Common myeloid progenitor, CD34-positive (primary cell): ENCODE data around the gene TMCC3. TPM values are rescaled to one million over a fixed set of nuclear protein-coding genes. Genes with fewer than 3 reads are reported as not detected.
"Not testable (repeated sequence)": the region's sequence is repeated elsewhere in the genome, so short reads cannot be mapped to it uniquely, and the experiment has no call there.

Experiments used
- CTCF ChIA-PET: fragments of 350-600 bp; sonication (Branson Sonifier 250); formaldehyde crosslinking; loops from one replicate; lab custom pipeline; 2021; ENCODE audit warnings: antibody characterized with exemption; lab: Charles Lee
- POLR2A ChIA-PET: fragments of 350-600 bp; sonication (Branson Sonifier 250); formaldehyde crosslinking; loops from one replicate; lab custom pipeline; 2021; ENCODE audit warnings: antibody characterized with exemption; lab: Charles Lee
- DNase-seq, 3 donors: peaks; one replicate each; pipeline versions ENCODE4 v3.0.0 to v3.0.0-alpha.2; 2013
- H3K27ac ChIP-seq, 2 experiments: 1 replicate in 1 of 2; 2 replicates in 1 of 2; pipeline ENCODE4 v1.7.0; 2013; ENCODE audit warnings: inconsistent platforms in 2 of 2, low read length in 2 of 2, mild to moderate bottlenecking in 2 of 2, low read depth in 1 of 2, moderate library complexity in 1 of 2; ENCODE audit not compliant: severe bottlenecking in 2 of 2, insufficient read depth in 1 of 2, poor library complexity in 1 of 2
- H3K27me3 ChIP-seq, 5 experiments: replicated peaks in 2 of 5; 1 replicate in 3 of 5; 2 replicates in 2 of 5; pipeline versions ENCODE4 v1.6.1 to v1.7.0; 2013; ENCODE audit warnings: low read length in 4 of 5, mild to moderate bottlenecking in 2 of 5, moderate library complexity in 2 of 5, inconsistent platforms in 1 of 5; ENCODE audit not compliant: insufficient read depth in 5 of 5, control insufficient read depth in 4 of 5
- H3K36me3 ChIP-seq, 4 experiments: 1 replicate in 2 of 4; 2 replicates in 2 of 4; pipeline versions ENCODE4 v1.6.1 to v1.7.0; 2013; ENCODE audit warnings: low read length in 3 of 4, control low read depth in 1 of 4, mild to moderate bottlenecking in 1 of 4; ENCODE audit not compliant: control insufficient read depth in 4 of 4, insufficient read depth in 4 of 4
- H3K4me1 ChIP-seq, 4 experiments: 1 replicate in 3 of 4; 2 replicates in 1 of 4; pipeline versions ENCODE4 v1.6.1 to v1.7.1; 2013; ENCODE audit warnings: low read length in 3 of 4, mild to moderate bottlenecking in 3 of 4, control low read depth in 1 of 4, inconsistent platforms in 1 of 4, moderate library complexity in 1 of 4; ENCODE audit not compliant: control insufficient read depth in 4 of 4, insufficient read depth in 4 of 4; ENCODE audit errors: control extremely low read depth in 1 of 4
- H3K4me3 ChIP-seq, 7 experiments: 1 replicate in 4 of 7; 2 replicates in 3 of 7; pipeline versions ENCODE4 v1.5.1 to v1.7.0; 2013; ENCODE audit warnings: mild to moderate bottlenecking in 7 of 7, low read length in 6 of 7, moderate library complexity in 6 of 7, inconsistent platforms in 2 of 7, low read depth in 2 of 7, control low read depth in 1 of 7; ENCODE audit not compliant: insufficient read depth in 4 of 7, control insufficient read depth in 1 of 7; ENCODE audit errors: extremely low read depth in 1 of 7
- H3K9me3 ChIP-seq, 5 experiments: 1 replicate in 4 of 5; 2 replicates in 1 of 5; pipeline versions ENCODE4 v1.6.1 to v1.7.1; 2013; ENCODE audit warnings: low read length in 4 of 5, mild to moderate bottlenecking in 2 of 5, inconsistent platforms in 1 of 5, low read depth in 1 of 5, moderate library complexity in 1 of 5; ENCODE audit not compliant: control insufficient read depth in 4 of 5, insufficient read depth in 2 of 5; ENCODE audit errors: control extremely low read depth in 1 of 5
- WGBS: methylation state at CpG from one replicate; pipeline ENCODE4 v1.1.5; 2013; ENCODE audit not compliant: insufficient coverage; 5-methylcytosine and 5-hydroxymethylcytosine counted together
- polyA plus RNA-seq: library from polyadenylated mRNA; unstranded; fragments of 120-200 nt; gene quantifications from one replicate; pipeline ENCODE4 v1.2.1, GENCODE V29; 2013

The TMCC3 gene, protein sequence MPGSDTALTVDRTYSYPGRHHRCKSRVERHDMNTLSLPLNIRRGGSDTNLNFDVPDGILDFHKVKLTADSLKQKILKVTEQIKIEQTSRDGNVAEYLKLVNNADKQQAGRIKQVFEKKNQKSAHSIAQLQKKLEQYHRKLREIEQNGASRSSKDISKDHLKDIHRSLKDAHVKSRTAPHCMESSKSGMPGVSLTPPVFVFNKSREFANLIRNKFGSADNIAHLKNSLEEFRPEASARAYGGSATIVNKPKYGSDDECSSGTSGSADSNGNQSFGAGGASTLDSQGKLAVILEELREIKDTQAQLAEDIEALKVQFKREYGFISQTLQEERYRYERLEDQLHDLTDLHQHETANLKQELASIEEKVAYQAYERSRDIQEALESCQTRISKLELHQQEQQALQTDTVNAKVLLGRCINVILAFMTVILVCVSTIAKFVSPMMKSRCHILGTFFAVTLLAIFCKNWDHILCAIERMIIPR
- polyA plus RNA-seq, result 0.17 TPM

- Histone ChIP-seq H3K27ac (no peak within 1 kb of the TSS), H3K4me1 (peaks cover 0 to 11% (median 9%) of the 10 kb centered on the region in 4 experiments), H3K27me3 (peaks cover 0 to 28% (median 6%) of the 10 kb centered on the region in 5 experiments), H3K4me3 (peak within 1 kb of the TSS; percentile 47 to 73 (median 68)), H3K36me3 (no peaks in the 10 kb centered on the region), H3K9me3 (no peaks in the 10 kb centered on the region)
- DNase-seq, result peak; percentile 31 to 59 (median 51)
- CTCF ChIA-PET, result interaction anchor here (0.7 to 1.4 kb wide), 6 partner anchors 13 to 112 kb away, joined by 3 to 5 read pairs (median 3); no protein-coding TSS in a partner anchor
- POLR2A ChIA-PET, result no interaction called here
- 0% methylated on average over 25 of the region's 82 CpGs for WGBS
Measured at GRCh38 chr12:94650143-94651056, at the start of gene TMCC3. TMCC3 (minus strand) TSS chr12:94650557; CDS start chr12:94650430, 127 bp downstream.

GRCh38 chr12:94699801-94700200 lies 49.4 kb upstream of the TMCC3 start:
- Histone ChIP-seq H3K4me3 (no peak overlapping the region), H3K9me3 (peaks cover 0 to 7% (median 0%) of the 10 kb centered on the region in 5 experiments), H3K27ac (no peak overlapping the region), H3K27me3 (no peaks in the 10 kb centered on the region), H3K36me3 (no peaks in the 10 kb centered on the region), H3K4me1 (peaks cover 0 to 11% (median 0%) of the 10 kb centered on the region in 4 experiments)
- 13% methylated on average over 1 of the region's 1 CpG for WGBS
- DNase-seq, result peak; percentile 43 to 81 (median 51)
- ChIA-PET POLR2A (interaction anchor here (0.6 kb wide), 1 partner anchor 81 kb away, joined by 3 read pairs; no protein-coding TSS in a partner anchor), CTCF (interaction anchor here (0.8 to 1.2 kb wide), 4 partner anchors 16 to 29 kb away, joined by 3 to 5 read pairs (median 3); no protein-coding TSS in a partner anchor)

GRCh38 chr12:94698578-94698977 lies 48.2 kb upstream of the TMCC3 start:
- ChIA-PET POLR2A (no interaction called here), CTCF (no interaction called here)
- no peak overlapping the region for H3K4me3 ChIP-seq
- DNase-seq, result no peak
- no peaks in the 10 kb centered on the region for H3K36me3 ChIP-seq
- peaks cover 0 to 7% (median 0%) of the 10 kb centered on the region in 5 experiments for H3K9me3 ChIP-seq
- no peaks in the 10 kb centered on the region for H3K27me3 ChIP-seq
- no peak overlapping the region for H3K27ac ChIP-seq
- H3K4me1 ChIP-seq, result peaks cover 0 to 9% (median 0%) of the 10 kb centered on the region in 4 experiments
- WGBS, result 100% methylated on average over 2 of the region's 3 CpGs

GRCh38 chr12:94697631-94698030 lies 47.3 kb upstream of the TMCC3 start:
- Histone ChIP-seq H3K27ac (no peak overlapping the region), H3K4me1 (peaks cover 0 to 9% (median 0%) of the 10 kb centered on the region in 4 experiments), H3K36me3 (no peaks in the 10 kb centered on the region), H3K9me3 (peaks cover 0 to 7% (median 0%) of the 10 kb centered on the region in 5 experiments), H3K27me3 (no peaks in the 10 kb centered on the region), H3K4me3 (no peak overlapping the region)
- ChIA-PET POLR2A (no interaction called here), CTCF (no interaction called here)
- DNase-seq, result no peak

DNA sequence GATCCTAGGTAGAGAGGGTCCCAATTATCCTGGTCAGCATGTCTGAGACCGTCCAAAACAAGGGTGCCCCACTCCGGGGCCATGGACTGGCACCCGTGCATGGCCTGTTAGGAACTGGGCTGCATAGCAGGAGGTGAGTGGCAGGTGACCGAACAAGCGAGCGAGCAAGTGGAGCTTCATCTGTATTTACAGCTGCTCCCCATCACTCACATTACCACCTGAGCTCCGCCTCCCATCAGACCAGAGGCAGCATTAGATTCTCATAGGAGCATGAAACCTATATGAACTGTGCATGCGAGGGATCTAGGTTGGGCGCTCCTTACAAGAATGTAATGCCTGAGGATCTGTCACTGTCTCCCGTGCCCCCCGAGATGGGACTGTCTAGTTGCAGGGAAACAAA lies 44.4 kb upstream of the TMCC3 start:
- POLR2A ChIA-PET, result no interaction called here

DNA sequence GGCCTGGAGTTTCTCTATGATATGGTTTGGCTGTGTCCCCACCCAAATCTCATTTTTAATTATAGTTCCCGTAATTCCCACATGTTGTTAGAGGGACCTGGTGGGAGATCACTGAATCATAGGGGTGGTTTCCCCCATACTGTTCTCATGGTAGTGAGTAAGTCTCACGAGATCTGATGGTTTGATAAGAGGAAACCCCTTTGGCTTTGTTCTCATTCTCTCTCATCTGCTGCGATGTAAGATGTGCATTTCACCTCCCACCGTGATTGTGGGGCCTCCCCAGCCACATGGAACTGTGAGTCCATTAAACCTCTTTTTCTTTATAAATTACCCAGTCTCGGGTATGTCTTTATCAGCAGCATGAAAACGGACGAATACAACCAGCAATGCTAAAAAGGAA lies 42.5 kb upstream of the TMCC3 start:
- H3K36me3 ChIP-seq, H3K4me3 ChIP-seq, POLR2A ChIA-PET, CTCF ChIA-PET, H3K27me3 ChIP-seq, H3K27ac ChIP-seq, DNase-seq, H3K4me1 ChIP-seq, H3K9me3 ChIP-seq: not testable (repeated sequence)
- WGBS, result 94% methylated on average over 3 of the region's 7 CpGs

More for the DNA sequence above, 44.4 kb upstream of the TMCC3 start:
- no peak overlapping the region for H3K4me3 ChIP-seq
- CTCF ChIA-PET, result no interaction called here
- H3K36me3 ChIP-seq, result no peaks in the 10 kb centered on the region
- WGBS, result 98% methylated on average over 9 of the region's 11 CpGs
- H3K27me3 ChIP-seq, result no peaks in the 10 kb centered on the region
- H3K9me3 ChIP-seq, result peaks cover 0 to 7% (median 0%) of the 10 kb centered on the region in 5 experiments
- DNase-seq, result no peak
- peaks cover 0 to 5% (median 1%) of the 10 kb centered on the region in 4 experiments for H3K4me1 ChIP-seq
- no peak overlapping the region for H3K27ac ChIP-seq
